Fibroblast of the aortic adventitia (primary cell): ENCODE results near the gene FN1. TPM values are rescaled to one million over a fixed set of nuclear protein-coding genes. Genes with fewer than 3 reads are reported as not detected.

Experiments
- DNase-seq: peaks from one replicate; pipeline ENCODE4 v3.0.0-alpha.2; 2010; ENCODE audit warnings: low read depth
- H3K4me3 ChIP-seq: 2 replicates; pipeline ENCODE4 v1.5.1; 2011; ENCODE audit warnings: low read depth, mild to moderate bottlenecking, control low read depth, low read length, moderate library complexity
- total RNA-seq: library from RNA; depleted of rRNA; stranded (reverse); fragments of >200 nt; gene quantifications from 2 replicates; pipeline ENCODE4 v1.2.3, GENCODE V29; 2012; ENCODE audit warnings: low replicate concordance
- TF ChIP-seq, protein P1 (sequence below): IDR thresholded peaks from 2 replicates; pipeline ENCODE4 v1.5.1; 2011; ENCODE audit warnings: mild to moderate bottlenecking, low read length, control low read depth, inconsistent platforms; ENCODE audit not compliant: insufficient read depth

Gene FN1
- total RNA-seq, 1 donor: 7,235 TPM

- TF ChIP-seq, protein P1, sequence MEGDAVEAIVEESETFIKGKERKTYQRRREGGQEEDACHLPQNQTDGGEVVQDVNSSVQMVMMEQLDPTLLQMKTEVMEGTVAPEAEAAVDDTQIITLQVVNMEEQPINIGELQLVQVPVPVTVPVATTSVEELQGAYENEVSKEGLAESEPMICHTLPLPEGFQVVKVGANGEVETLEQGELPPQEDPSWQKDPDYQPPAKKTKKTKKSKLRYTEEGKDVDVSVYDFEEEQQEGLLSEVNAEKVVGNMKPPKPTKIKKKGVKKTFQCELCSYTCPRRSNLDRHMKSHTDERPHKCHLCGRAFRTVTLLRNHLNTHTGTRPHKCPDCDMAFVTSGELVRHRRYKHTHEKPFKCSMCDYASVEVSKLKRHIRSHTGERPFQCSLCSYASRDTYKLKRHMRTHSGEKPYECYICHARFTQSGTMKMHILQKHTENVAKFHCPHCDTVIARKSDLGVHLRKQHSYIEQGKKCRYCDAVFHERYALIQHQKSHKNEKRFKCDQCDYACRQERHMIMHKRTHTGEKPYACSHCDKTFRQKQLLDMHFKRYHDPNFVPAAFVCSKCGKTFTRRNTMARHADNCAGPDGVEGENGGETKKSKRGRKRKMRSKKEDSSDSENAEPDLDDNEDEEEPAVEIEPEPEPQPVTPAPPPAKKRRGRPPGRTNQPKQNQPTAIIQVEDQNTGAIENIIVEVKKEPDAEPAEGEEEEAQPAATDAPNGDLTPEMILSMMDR: no peak
- H3K4me3 ChIP-seq: no peak overlapping the region
- no peak for DNase-seq
Observed at GRCh38 chr2:215365184-215365658, 70.6 kb downstream of the FN1 start.

DNA sequence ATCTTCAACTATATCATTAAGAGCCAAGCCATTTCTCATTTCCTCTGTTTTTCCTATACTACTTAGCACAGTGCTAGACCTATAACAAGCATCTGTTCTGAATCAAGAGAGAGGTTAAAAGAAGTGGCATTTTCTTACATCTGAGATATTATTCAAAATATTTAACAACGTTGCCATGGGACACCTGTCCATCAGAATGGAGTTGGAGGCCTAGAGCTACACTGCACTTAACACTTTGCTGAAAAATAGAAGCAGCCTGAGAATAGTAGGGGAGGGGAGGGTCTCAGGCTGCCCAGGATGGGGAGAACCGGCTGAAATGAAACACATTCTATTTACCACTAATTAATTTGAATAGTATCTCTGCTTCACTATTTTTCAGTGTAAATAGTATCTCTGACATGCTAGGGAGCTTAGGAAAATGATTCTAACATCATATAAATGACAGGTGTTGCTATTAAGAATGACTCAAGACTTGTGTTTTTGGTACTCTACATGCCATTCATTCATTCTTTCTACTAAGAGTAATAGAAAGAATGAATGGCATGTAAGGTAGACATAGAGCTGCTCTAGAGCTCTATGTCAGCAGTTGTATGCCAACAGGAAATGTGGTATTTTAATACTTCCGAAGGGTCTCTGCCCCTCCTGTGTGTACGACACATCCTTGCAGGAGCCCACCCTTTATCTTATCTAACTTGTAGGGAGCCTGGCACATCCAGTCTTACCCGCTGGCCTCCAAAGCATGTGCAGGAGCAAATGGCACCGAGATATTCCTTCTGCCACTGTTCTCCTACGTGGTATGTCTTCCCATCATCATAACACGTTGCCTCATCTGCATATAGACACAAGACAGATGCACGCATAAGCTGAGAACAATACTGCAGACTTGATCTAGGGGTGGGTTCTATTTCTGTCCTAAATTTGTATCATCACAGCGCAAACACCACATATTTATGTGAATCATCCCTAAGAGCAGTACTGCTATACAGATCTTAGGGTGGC lies 71.4 kb downstream of the FN1 start:
- H3K4me3 ChIP-seq: no peak overlapping the region
- TF ChIP-seq, protein P1: no peak
- peak; percentile 32 for DNase-seq

GRCh38 chr2:215363461-215364156 lies 72.3 kb downstream of the FN1 start:
- TF ChIP-seq, protein P1: no peak
- DNase-seq: peak; percentile 35

DNA sequence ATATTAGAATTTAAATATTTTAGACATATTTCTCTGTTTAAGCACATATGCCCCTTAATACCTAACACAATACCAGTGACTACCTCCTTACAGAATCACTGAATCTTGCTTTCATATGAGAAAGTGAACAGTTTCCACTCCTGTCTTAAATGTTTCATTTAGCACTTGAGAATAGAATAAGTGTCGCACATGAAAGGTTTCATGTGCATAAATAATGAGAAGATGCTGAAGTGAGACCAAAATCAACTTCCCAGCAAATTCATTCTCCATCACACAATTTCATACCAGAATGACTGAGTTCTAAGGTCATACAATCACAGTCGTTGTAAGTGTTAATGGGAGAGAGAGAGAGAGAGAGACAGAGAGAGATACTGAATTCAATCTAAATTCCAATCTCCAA lies 72.8 kb downstream of the FN1 start:
- no peak overlapping the region for H3K4me3 ChIP-seq
- DNase-seq: peak; percentile 29
- TF ChIP-seq, protein P1: no peak

More at GRCh38 chr2:215363461-215364156, 72.3 kb downstream of the FN1 start:
- no peak overlapping the region for H3K4me3 ChIP-seq

DNA sequence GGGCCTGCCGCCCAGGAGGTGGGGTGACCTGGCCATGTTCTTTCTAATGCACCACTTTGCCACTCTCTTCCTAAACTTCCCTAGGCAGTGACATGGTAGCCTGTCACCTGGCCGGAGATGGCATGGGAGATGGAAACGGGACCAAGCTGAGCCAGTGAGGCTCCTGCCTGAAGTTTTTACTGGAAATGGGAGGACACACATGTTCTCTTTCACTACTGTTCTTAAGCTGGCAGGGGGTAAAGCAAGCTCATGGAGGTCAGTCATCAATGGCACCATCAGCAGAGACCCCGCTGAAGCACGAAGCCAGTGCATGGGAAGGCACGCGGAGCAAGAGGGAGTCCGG lies 73.3 kb downstream of the FN1 start:
- DNase-seq: no peak
- TF ChIP-seq, protein P1: no peak
- no peak overlapping the region for H3K4me3 ChIP-seq

GRCh38 chr2:215361876-215362561 lies 73.8 kb downstream of the FN1 start:
- DNase-seq: peak; percentile 33
- no peak overlapping the region for H3K4me3 ChIP-seq
- TF ChIP-seq, protein P1: no peak
